ENCODE data around the gene GFOD1. TPM values are rescaled to one million over a fixed set of nuclear protein-coding genes. Genes with fewer than 3 reads are reported as not detected.

The GFOD1 gene
- total RNA-seq, 1 donor from 2014 or later, result 20.2 TPM

GRCh38 chr6:13384966-13385365 is 102.4 kb downstream of the GFOD1 start:
- DNase-seq (no peak), ATAC-seq (no peak)
- H3K27ac ChIP-seq, result no peak overlapping the region
- no peak for TF ChIP-seq CTCF (IDR thresholded peaks at IDR 0.05)
- no peak overlapping the region for H3K4me3 ChIP-seq
- no peaks in the 10 kb centered on the region for H3K36me3 ChIP-seq
- intact Hi-C loops (cut with DNase I), result no loop called here
- no peaks in the 10 kb centered on the region for H3K27me3 ChIP-seq (ENCODE audit: low read depth)
- no peaks in the 10 kb centered on the region for H3K9me3 ChIP-seq
- H3K4me1 ChIP-seq, result peaks cover 26% of the 10 kb centered on the region

- no peaks in the 10 kb centered on the region for H3K27me3 ChIP-seq (ENCODE audit: low read depth)
- intact Hi-C loops (cut with DNase I), result no loop called here
- no peak for ATAC-seq
Observed at GRCh38 chr6:13384506-13384905, 102.9 kb downstream of the GFOD1 start.

GRCh38 chr6:13383328-13384163 is 103.9 kb downstream of the GFOD1 start:
- intact Hi-C loops (cut with DNase I), result no loop called here
- ATAC-seq, result peak; percentile 90 to 96
- no peak for DNase-seq

More at GRCh38 chr6:13384506-13384905, 102.9 kb downstream of the GFOD1 start:
- H3K36me3 ChIP-seq, result no peaks in the 10 kb centered on the region
- no peaks in the 10 kb centered on the region for H3K9me3 ChIP-seq
- no peak overlapping the region for H3K4me3 ChIP-seq
- TF ChIP-seq CTCF (IDR thresholded peaks at IDR 0.05), result no peak
- no peak overlapping the region for H3K27ac ChIP-seq
- DNase-seq, result no peak
- peaks cover 26% of the 10 kb centered on the region for H3K4me1 ChIP-seq

GRCh38 chr6:13380761-13381160 is 106.6 kb downstream of the GFOD1 start:
- no peaks in the 10 kb centered on the region for H3K9me3 ChIP-seq
- H3K27me3 ChIP-seq (ENCODE audit: low read depth), result no peaks in the 10 kb centered on the region
- intact Hi-C loops (cut with DNase I), result no loop called here
- no peak overlapping the region for H3K27ac ChIP-seq
- TF ChIP-seq CTCF (IDR thresholded peaks at IDR 0.05), result no peak
- peaks cover 26% of the 10 kb centered on the region for H3K4me1 ChIP-seq
- no peaks in the 10 kb centered on the region for H3K36me3 ChIP-seq
- ATAC-seq (no peak), DNase-seq (no peak)
- H3K4me3 ChIP-seq, result no peak overlapping the region

More at GRCh38 chr6:13383328-13384163, 103.9 kb downstream of the GFOD1 start:
- Histone ChIP-seq H3K27me3 (ENCODE audit: low read depth) (no peaks in the 10 kb centered on the region), H3K9me3 (no peaks in the 10 kb centered on the region), H3K36me3 (no peaks in the 10 kb centered on the region), H3K4me1 (peaks cover 26% of the 10 kb centered on the region), H3K4me3 (no peak overlapping the region), H3K27ac (peak overlapping the region; percentile 55)
- TF ChIP-seq CTCF (IDR thresholded peaks at IDR 0.05), result peak; percentile 43

GRCh38 chr6:13378669-13379590 is 108.5 kb downstream of the GFOD1 start:
- Histone ChIP-seq H3K4me1 (peaks cover 19% of the 10 kb centered on the region), H3K36me3 (no peaks in the 10 kb centered on the region), H3K4me3 (no peak overlapping the region), H3K27me3 (ENCODE audit: low read depth) (no peaks in the 10 kb centered on the region), H3K27ac (no peak overlapping the region), H3K9me3 (no peaks in the 10 kb centered on the region)
- intact Hi-C loops (cut with DNase I), result no loop called here
- TF ChIP-seq CTCF (IDR thresholded peaks at IDR 0.05), result no peak
- ATAC-seq (no peak), DNase-seq (no peak)

All from lower lobe of right lung (tissue), 2 donors.